NCI-H1436 treated with DMSO at 0.1 percent for 48 hours (cell line): ENCODE measurements around the gene UBAP1L.
A peak's percentile ranks its signal among the peaks of the same experiment; 100 is the strongest.
"Not testable (repeated sequence)": the region's sequence is repeated elsewhere in the genome, so short reads cannot be mapped to it uniquely, and the experiment has no call there.

Experiments
- DNase-seq: peaks from one replicate; lab custom pipeline; 2025; lab: John Stamatoyannopoulos, UW

Gene UBAP1L

DNA sequence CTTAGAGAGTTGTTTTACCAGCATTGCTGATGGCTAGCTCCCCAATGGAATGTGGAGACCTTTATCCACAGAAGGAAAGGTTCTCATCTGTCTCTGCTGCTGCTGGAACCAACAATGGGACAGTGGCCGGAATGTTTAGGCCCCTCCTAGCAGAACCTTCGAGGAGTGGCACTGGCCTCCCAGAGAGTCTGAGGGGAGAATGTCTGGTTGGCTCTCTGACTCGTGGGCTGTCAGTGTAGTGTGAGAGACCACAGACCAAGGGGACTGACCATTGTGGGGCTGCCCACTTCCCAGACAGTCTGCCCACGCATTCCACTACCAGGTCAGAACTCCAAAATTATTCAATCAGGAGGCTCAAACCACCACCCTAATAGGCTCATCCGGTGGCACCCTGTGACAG, 52.3 kb downstream of the UBAP1L start:
- no peak for DNase-seq

DNA sequence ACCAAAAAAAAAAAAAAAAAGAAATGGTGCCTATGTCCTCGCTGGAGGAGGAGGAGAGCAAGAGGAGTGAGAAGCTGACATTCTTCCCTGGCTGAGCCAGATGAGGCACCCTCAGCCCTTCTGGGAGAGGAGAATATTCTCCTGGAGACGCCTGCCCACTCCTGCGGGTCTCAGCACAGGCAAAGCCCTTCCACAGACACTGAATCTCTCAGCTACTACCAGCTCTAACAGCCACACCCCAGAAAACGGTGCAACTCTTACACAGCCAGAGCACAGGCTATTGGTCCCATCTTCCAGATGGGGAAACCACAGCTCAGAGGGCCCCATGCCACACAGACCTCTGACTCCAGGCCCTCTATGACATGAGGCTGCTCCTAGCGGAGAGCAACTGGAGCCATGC, 52.9 kb downstream of the UBAP1L start:
- DNase-seq: no peak

DNA sequence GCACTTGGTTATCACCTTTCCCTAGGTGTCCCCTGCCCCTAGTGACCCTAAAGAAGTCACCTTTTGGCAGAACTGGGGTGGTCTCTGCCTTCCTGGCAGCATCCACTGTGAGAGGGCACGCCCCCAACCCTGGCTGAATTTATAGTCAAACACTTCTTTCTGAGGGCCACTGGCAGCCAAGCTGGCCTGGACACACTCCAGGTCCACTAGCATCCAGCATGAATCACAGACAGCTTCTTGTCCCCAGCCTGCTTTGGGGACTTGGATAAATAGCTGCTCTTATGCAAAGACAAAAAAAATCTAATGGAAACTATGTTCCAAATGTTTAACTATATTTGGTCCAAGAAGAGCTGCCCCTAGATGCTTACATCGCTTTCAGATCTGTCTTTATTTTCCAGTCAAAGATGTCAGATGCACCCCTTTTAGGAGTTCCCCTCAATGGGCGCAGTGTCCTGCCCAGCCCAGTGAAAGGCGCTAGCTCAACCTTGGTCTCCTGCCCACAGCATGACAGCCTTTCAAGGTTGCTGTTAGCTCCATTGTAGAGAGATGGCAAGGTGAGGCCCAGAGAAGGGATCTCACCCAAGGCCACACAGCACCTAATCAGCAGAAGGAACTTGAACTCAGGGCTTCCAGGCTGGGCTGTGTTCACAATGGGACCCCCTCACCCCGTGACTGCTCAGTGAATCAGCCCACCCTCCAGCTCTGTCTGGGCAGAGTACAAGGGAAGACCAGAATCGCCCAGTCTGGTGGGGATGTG, 54.2 kb downstream of the UBAP1L start:
- no peak for DNase-seq

DNA sequence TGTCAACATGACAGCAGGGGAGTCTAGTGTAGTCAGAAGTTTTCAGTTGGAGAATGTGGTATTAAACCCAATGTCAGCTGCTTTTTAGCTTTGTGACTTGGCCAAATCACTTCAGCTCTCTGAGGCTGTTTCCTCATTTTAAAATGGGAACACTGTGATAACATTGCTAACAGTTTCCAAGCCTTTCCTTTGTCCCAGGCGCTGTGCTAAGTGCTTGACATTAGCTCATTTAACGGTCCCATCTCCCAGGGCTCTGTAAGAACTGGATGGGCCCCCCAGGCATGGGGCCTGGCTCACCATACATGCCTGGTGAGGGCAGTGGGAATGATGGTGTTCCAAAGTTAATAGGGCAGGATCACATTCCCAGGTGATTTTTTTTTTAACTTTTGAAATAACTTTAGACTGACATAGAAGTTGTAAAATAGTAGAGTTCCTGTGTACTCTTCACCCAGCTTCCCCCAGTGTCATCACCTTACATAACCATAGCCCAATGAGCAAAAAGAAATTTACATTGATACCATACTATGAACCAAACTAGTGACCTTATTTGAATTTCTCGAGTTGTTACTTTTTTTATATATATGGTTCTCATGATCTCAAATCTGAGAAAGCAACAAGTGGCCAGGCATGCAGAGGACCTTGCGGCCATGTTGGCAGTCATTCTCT, 54.9 kb downstream of the UBAP1L start:
- DNase-seq: no peak

DNA sequence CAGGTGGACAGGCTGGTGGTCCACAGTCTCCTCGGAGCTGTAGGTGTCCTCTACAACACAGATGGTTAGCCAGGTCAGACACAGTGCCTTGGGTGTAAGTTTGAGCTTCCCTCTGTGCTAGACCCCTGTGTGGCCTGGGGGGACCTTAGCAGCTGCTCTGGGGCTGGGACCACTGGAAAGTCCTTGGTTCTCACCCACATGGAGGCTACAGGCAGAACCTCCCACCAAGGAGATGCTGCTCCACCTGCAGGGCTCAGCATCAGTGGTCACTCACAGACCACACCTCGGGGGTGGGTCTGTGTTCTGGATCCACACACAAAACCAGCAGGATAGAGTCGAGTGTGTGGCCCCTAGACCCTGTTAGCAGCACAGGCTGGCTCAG, 55.6 kb downstream of the UBAP1L start:
- no peak for DNase-seq

DNA sequence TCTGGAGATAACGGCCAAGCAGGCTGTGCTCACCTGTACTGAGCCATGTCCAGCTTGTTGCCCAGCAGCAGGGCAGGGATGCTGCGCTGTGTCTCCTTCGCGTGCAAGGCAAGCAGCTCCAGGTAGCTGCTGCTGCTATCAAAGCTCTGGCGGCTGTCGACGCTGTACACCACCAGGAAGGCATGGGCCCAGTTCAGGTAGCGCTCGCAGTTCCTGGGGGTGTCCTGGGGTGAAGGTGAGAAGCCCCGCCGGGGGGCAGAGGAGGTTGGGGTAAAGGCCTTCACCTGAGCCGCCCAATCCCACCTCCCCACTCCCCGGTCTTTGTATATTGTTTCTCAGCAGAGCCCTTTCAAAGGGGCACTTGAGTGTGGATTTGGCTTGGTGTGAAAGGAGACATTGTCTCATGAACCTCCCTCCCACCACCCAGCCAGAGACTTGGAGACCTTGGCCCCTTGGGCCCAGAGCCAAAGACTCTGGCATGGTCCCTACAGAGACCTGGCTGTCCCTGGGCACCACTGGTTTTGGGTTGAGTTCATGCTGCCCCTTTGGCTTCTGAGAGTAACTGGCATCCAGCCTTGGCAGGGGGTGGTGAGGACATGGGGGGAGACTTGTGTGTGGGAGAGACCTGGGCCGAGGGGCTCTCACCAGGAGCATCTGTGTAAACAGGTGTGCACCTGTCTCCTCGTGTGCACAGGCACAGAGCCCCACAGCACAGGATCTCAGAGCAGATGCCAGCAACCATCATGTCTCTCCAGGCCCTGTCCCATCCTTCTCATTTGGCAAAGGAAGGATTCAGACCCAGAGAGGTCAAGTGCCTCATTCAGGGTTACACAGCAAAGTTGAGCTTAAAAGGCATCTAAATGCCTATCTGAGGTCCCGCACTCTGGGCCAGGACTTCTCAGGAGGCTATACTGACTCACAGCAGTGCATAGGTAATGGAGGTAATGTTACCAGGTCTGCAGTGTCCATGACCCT, 56.3 kb downstream of the UBAP1L start:
- no peak for DNase-seq

DNA sequence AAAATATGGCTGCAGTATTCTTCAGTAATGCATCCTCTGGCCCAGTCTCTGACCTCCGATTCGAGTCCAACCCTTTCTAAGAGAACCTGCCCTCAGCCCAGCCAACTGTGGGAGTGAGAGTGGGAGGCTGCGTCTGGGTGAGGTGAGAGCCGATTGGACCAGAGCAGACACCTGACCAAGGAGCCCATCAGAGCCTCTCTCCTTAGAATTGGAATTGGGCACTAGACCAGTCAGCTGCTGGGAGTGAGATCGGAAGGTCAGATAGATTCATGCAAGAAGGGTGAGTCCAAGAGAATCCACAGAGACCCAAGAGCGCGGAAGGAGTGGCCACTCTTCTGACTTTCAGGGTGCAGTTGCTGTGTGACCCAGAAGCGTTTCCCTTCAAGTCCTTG, 57.5 kb downstream of the UBAP1L start:
- DNase-seq: no peak

DNA sequence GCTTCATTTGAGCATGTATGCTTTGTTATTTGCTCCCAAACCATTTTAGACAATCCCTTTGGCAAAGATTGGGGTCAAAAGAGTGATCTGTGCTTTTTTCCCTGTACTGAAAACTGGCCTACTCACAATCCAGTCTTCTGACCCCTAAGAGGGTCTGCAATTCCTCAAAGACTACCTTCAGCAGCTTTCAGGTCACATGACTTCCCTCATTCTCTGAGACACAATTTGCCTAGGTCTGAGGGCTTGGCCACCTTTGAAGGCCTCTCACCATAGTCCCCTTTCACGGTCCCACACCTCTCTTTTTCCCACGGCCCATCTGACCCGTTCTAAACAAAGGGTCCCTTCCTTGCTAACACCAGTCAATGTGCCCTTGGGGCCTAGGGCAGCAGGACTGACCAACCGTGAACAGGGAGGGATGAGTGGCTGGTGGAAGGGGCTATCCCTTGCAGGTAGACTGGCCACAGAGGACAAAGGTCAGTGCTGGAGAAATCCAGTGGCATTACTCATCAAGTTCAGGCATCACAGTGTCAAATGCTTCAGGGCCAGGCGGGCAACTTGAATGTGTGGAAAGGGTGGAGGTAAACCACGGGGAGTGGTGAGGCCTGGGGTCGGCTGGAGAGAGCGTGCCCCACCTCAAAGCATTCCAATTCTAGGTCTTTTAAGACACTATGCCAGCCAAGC, 58.0 kb downstream of the UBAP1L start:
- DNase-seq: no peak

DNA sequence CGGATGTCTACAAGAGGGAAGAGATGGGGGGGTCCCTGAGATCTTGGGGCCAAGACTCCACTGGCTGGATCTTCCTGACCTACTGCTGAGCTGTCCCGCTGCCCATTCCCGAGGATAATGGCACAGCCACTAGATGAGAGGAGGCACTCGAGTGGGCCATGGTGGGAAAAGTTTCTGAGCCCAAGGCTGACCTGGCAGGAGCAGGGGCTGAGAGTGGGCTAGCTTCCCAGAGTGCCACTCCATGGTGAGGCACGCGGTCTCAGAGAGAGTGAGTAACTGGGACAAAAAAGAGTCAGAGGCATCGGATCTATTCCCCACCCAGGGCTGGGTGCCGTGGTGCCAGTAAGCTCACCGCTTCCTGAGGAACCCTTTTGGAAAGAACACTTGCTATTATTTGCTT, 58.9 kb downstream of the UBAP1L start:
- DNase-seq: no peak

DNA sequence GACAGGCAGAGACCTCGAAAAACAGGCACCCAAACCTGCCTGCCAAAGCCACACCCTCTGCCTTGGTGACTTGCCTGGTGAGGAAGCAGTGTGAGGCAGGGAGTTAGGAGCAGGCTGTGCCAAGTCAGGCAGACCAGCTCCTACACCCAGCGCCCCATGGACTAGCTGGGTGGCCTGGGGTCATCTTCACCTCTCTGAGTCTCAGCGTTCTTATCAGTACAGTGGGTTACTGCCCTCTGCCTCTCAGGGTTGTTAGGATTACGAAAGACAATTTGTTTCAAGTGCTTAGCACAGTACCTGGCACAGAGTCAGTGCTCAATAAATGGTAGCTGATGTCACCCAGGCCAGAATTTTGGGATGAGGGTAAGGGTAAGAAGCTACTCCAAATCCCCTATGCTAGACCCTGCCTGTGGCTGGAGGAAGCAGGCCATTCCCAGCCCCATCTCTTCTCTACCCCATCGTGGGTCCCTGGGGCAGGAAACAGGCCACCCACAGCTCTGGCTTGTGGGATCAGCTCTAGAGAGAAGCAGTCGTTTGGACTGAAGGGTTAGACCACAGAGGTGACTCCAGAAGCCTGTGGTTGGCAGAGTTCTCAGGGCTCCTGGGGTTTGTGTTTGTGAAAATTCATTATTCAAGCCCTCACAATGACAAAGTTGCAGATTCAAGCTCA, 59.7 kb downstream of the UBAP1L start:
- DNase-seq: no peak

DNA sequence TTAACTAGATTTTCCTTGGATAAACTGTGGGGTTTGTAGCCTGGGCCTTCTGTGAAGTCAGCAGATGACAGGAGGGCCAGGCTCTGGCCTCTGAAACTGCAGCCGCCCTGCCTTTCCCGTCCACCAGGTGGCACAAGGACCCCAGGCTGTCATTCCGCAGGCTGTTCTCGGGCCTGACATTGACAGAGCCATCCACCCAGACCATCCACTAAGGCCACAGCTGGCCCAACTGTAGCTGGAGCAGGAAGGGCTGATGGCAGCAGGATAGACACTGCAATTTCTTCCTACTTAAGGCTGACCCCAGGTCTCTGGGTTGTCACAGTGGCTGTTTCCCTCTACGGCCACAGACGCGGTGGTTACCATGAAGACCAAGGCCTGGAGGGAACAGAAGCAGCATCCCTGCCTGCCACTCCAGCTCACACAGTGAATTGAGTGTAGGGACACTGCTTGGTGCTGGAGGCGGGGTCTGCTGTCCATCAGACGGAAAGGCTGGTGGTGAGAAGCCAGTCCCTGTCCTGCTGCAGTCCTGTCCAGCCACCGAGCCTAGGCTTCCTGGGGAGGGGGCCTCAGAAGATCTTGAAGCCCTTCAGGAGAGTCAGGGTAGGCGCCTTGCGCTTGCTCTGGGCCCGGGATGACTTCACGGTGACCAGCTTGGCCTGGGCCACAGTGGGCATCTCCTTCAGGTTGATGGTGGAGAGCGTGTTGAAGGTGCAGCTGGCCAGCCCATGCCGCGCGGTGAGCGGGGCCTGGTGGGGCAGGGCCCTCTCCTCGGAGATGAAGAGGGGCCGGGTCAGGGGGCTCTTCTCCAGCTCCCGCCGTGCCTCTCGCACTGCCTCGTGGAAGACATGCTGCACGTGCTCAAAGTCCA, 60.4 kb downstream of the UBAP1L start:
- no peak for DNase-seq

DNA sequence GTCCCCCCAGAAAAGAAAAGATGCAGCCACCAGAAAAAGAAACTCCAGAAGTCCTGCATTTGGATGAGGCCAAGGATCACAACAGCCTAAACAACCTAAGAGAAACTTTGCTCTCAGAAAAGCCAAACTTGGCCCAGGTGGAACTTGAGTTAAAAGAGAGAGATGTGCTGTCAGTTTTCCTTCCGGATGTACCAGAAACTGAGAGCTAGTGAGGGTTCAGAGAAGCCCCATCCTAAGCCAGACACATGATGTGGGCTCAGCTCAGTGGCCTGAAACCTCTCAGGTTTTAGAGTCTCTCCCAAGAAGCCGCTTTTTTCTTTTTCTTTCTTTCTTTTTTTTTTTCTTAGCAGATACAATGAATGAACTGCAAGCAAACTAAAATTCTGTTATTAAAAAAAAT, 62.0 kb downstream of the UBAP1L start:
- no peak for DNase-seq

DNA sequence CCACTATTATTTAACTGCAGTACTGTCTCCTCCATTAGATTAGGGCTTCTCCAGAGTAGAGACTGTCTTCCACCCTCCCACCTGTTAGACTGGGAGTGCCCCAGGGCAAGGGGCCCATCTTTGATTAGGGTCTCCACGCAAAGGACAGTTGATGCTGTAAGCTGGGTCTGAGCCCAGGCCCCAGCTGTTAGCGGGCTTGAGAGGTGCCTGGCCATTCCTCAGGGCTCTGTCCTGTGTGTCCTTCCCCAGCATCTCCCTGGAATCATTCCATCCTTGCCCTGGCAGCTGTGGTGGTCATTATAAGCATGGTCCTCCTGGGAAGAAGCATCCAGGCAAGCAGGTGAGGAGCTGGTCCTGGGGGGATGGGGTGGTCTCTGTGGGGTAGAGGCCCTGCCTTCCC, 63.7 kb downstream of the UBAP1L start:
- no peak for DNase-seq

DNA sequence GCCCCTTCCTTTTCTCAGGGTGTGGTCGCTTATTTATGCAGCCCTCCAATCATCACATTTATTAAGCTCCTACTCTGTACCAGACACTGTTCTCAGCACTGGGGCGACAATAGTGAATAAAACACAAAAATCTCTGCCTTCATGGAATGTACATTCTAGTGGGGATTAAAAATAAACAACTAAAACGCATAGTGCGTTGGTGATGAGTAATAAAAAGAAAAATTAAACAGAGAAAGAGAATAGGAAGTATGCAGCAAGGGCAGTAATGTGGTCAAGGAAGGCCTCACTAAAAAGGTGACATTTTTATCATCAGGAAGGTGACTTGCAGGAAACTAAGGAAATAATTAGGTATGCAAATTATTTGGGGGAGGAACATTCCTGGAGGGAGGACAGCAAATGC, 64.7 kb downstream of the UBAP1L start:
- DNase-seq: no peak

DNA sequence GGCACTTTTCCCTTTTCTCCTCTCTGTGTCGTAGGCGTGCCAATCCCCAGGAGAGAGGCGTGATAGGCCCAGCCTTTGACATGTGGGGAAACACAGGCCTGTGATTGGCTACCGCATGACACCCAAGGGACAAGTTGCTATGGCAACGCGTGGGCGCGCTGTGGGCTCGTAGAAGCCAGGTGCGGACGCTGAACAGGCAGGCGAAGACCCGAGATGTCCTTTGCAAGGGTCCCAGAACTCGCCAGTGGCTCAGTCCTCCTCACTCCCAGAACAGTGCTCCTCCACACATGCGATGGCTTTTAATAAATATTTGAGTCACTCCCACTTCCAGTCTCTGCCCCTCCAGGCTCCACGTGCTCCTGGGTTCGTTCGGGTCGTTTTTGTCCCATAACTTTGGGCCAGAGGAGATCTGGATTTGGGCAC, 65.6 kb downstream of the UBAP1L start:
- DNase-seq: peak; percentile 89

DNA sequence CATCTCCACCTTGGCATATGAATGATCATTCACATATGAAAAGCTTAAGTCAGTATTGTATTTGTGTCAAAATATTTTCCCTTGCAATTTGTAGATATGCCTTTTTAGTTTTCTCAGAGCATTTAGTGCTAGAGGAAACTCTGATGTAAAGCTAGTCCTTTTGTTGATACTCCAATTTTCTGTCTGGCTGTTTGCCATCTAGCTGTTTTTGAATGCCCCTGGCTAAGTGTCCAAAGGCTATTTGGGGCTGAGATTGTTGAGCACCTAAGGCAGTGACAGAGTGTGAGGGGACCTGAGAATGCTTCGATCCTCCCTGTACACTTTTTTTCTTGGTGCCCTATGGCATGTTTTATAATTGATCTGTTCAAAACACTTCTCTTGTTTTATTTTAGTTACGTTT, 66.8 kb downstream of the UBAP1L start:
- no peak for DNase-seq

DNA sequence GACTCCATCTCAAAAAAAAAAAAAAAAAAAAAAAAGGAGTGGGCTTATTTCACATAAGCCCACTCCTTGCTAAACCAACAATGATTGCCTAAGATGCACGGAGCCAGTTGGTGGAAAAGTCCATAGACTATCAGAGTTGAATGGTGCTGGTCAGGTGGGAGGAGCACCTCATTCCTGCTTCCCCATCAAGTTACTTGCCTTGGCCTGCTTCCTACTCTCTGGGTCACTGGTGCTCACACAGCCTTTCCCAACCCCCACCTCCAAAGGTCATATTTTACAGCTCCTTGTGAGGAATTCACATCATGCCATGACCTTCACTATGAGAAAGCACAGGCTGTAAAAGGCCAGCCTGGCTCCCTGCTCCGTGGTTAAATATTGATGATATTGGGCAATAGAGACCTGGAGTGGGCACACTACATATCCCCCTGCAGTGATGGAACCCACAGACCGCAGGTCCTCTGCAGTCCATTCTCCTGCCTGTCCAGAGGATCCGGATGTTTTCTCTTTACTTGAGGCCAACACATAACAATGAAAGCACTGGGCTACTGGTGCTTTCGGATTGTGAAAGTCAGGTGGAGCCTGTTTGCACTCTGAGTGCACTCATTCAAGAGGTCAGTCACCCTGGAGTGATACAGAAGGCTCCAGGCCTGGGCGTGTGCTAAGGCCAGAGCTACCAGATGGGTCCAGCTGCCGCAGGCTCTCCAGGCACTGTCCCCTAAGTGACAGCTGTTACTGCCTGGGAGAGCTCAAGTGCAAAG, 70.1 kb downstream of the UBAP1L start, which contains the start of gene SLC51B:
Gene SLC51B (plus strand): TSS at position 664 of the 758 bp plus-strand sequence. CDS start 4,618 bp downstream, outside the sequence.
- no peak for DNase-seq

DNA sequence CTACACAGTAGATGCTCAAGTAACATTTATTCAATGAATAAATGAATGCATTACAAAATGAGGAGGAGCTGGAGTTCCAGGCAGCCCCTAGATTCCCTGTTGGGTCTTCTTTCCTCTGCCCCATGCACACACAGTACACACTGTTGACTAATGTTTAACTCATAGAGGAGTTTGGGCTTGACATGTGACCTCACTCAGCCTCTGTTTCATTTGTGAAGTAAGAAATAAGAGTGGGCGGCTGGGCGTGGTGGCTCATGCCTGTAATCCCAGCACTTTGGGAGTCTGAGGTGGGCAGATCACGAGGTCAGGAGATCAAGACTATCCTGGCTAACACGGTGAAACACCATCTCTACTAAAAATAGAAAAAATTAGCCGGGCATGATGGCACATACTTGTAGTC, 70.8 kb downstream of the UBAP1L start:
- not testable (repeated sequence) for DNase-seq

DNA sequence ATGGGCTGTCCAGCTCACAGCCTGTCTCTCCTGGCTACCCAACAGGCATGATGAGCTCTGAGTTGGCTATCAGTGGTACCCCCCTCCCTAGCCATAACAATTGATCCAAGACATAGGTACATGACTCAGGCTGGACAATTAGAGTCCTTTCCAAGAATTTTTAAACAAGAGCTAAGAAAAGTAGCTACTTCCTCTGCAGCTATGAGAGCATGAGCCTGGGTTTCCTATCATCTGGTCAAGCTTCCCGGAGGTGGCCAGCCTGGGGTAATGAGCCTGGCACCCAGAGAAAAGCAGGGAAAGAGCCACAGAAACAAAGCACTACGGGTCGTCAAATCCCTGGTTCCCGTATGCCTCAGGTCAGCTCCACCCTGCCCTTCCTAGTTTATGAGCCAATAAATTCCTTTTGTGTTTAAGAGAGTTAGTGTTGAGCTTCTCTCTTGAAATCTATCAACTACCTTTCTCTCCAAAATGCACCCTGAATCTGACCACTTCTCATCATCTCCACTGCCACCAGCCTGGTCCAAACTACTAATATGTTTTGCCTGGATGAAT, 72.1 kb downstream of the UBAP1L start:
- no peak for DNase-seq
